Astrocyte of the spinal cord (primary cell): Measurements from ENCODE around the gene HOXB3.

Experiments
- DNase-seq: peaks from one replicate; pipeline ENCODE4 v3.0.0; 2011; ENCODE audit warnings: low read depth, low spot score
- H3K4me3 ChIP-seq: 2 replicates; pipeline ENCODE4 v1.5.1; 2011; ENCODE audit warnings: low read depth, mild to moderate bottlenecking, low read length, moderate library complexity
- CTCF ChIP-seq: IDR thresholded peaks from 2 replicates; pipeline ENCODE4 v1.5.1; 2012; ENCODE audit warnings: low read depth, mild to moderate bottlenecking, low read length, inconsistent platforms
- in situ Hi-C: cut with HindIII; loops from 2 replicates; pipeline ENCODE4 v1.10.0; 2017; ENCODE audit warnings: low sequenced_read_pairs

Gene HOXB3

GRCh38 chr17:48520631-48521079, 69.4 kb downstream of the HOXB3 start:
- no peak for TF ChIP-seq CTCF
- peak; percentile 43 for DNase-seq
- H3K4me3 ChIP-seq, result no peak overlapping the region
- in situ Hi-C loops, result no loop called here

- no peak for TF ChIP-seq CTCF
- no peak overlapping the region for H3K4me3 ChIP-seq
- no peak for DNase-seq
- in situ Hi-C loops, result no loop called here
These were observed 70.6 kb downstream of the HOXB3 start for GRCh38 chr17:48519427-48519826.

GRCh38 chr17:48517478-48517877, 72.6 kb downstream of the HOXB3 start:
- TF ChIP-seq CTCF, result no peak
- H3K4me3 ChIP-seq, result no peak overlapping the region
- no peak for DNase-seq
- in situ Hi-C loops, result no loop called here

DNA sequence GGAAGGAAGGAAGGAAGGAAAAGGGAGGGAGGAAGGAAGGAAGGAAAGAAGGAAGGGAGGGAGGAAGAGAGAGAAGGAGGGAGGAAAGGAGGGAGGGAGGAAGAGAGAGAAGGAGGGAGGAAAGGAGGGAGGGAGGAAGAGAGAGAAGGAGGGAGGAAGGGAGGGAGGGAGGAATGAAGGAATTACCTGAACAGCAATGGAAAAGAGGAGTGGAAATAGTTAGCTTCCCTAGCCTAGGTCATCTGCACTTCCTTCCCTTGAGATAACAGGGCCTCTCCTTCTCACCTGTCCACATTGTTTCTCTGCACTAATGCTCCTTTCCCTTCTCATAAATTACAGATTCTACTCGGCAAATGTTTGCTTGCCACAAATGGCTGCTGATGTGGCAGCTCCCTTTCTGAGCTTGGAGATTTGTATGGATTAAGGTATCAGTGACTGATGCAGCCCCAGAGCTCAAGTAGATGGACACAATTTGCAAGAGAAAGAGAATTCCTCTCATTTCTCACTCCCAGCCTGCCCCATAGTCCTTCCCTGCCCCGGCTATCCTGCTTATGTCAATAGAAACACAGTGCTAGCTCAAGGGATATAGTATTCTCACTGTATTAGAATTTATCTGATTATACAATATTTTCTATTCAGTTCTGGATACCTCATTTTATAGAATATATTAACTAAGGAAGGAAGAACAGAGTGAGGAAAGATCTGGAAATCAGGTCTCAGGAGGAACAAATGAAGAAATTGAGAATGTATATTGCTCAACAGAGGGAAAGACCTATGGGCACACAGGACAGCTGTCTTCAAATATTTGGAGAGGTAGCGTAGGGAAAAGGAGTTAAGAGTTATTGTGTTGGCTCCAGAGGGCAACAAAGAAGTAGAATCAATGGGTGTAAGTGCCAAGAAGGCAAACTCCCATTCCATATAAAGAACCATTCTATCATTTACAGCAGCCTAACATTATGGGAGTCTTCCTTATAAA, 73.8 kb downstream of the HOXB3 start:
- in situ Hi-C loops, result no loop called here
- H3K4me3 ChIP-seq, result no peak overlapping the region
- no peak for DNase-seq
- no peak for TF ChIP-seq CTCF

DNA sequence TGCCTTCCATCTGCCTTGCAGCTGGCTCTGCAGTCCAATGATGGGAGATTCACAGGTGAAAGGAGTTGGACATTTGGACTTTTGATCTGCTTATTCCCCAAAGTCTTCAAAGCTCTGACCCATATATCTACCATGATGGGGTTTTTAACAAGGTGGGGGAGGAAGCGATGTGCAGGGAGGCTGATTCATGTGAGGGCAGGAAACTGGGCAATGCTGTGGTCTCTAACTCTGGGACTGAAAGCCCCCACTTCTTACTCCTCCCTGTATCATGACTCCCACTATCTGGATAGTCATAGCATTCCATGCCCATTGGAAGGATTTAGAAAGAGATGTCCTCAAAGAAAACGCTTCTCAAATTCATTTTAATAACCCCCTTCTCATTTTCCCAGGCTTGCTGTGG, 75.6 kb downstream of the HOXB3 start:
- H3K4me3 ChIP-seq, result no peak overlapping the region
- DNase-seq, result no peak
- in situ Hi-C loops, result no loop called here
- TF ChIP-seq CTCF, result no peak

GRCh38 chr17:48513666-48514455, 76.2 kb downstream of the HOXB3 start:
- in situ Hi-C loops, result no loop called here
- no peak overlapping the region for H3K4me3 ChIP-seq
- DNase-seq, result no peak
- TF ChIP-seq CTCF, result no peak
